HS-5 (cell line): Measurements from ENCODE around the gene TRNP1.
"Not testable (repeated sequence)": the region's sequence is repeated elsewhere in the genome, so short reads cannot be mapped to it uniquely, and the experiment has no call there.

ENCODE experiments used
- DNase-seq: peaks from one replicate; pipeline ENCODE4 v3.0.0-alpha.2; 2012; ENCODE audit warnings: low read depth

Gene TRNP1

DNA sequence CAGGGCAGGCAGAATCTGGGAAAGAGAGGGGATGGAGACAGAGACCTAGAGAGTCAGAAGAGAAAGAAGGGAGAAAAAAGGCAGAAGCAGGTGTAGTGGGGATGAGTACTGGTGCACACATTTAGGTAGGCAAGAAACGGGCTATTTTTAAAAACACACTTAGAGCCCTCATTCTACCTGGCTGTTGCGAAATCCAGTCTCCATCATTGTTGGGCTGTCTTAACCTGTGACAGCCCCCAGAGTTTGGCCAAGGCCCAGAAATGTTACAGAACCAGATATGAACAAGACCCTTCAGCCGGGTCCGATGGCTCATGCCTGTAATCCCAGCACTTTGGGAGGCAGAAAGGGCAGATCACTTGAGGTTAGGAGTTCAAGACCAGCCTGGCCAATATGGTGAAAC lies 20.7 kb upstream of the TRNP1 start:
- DNase-seq, result no peak

- DNase-seq, result no peak
These were observed 16.6 kb upstream of the TRNP1 start for GRCh38 chr1:26976621-26977510.

DNA sequence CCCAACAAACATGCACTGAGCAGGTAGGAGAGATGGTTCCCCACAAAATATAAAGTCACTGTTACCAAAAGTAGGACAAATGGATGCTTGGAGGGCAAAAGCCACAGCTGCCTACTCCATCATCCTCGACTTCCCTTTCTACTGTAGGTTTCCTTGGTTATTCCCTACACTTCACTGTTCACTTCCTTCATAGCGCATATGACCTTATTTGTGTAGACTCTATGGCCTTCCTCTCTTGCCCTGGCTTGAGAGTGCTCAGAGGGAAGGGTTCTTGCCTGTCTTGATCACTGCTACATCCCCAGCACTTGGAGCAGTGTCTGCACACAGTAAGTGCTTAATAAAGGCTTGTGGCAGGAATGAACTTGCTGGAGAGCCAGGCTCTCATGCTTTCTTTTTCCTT lies 14.6 kb upstream of the TRNP1 start:
- no peak for DNase-seq

DNA sequence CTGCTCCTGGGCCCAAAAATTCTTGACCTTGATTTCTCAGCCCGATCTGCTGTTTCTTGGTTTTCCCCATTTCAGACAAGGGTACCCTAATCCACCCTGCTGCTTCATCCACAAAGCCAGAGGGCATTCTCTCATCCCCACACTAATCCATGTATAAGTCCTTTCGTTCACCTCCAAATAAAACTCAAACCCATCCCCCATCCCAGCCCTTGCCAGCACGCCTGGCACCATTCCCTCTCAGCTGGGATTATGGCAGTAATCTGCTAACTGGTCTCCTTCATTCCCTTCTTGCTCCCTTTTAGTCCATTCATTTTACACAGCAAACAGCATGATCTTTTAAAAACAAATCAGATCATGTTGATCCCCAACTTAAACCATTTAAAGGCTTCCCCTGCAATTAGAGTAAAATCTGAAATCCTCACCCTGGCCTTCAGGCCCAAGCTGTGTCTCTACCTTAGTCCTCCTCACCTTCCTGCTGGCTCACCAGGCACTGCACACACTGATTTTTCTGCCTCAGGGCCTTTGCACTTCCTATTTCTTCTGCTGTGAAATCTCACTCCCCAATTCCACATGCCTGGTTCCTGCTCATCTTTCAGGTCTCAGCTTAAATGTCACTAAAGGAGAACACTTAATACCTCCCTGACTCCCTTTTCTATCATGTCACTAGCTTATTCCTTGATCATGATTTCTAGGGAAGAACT lies 12.2 kb upstream of the TRNP1 start:
- no peak for DNase-seq

- DNase-seq, result no peak
These were observed 9.6 kb upstream of the TRNP1 start for GRCh38 chr1:26983863-26984262.

GRCh38 chr1:26984291-26984690 lies 9.2 kb upstream of the TRNP1 start:
- no peak for DNase-seq

DNA sequence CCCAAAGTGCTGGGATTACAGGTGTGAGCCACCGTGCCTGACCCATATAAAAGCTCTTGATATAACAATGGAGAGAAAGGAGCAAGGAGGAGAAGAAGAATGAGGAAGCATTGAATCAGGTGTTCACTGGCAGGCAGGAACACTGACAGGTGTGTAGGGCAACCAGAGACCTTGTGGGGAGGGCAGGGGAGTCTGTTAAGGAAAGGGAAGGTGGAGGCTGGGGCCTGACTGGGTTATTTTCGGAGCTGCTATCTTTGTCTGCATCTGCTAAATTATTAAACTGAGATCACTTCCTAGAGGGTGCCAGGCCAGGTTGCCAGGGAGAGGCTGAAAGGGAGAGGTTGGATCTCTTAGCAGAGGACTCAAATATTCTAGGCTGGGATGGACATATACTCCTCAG lies 6.8 kb upstream of the TRNP1 start:
- DNase-seq, result no peak

GRCh38 chr1:26989403-26990109 lies 3.9 kb upstream of the TRNP1 start:
- not testable (repeated sequence) for DNase-seq

GRCh38 chr1:26991310-26992116 lies 2.0 kb upstream of the TRNP1 start:
- no peak for DNase-seq

- DNase-seq, result no peak
These were observed 711 bp downstream of the TRNP1 start for GRCh38 chr1:26994020-26994786.

DNA sequence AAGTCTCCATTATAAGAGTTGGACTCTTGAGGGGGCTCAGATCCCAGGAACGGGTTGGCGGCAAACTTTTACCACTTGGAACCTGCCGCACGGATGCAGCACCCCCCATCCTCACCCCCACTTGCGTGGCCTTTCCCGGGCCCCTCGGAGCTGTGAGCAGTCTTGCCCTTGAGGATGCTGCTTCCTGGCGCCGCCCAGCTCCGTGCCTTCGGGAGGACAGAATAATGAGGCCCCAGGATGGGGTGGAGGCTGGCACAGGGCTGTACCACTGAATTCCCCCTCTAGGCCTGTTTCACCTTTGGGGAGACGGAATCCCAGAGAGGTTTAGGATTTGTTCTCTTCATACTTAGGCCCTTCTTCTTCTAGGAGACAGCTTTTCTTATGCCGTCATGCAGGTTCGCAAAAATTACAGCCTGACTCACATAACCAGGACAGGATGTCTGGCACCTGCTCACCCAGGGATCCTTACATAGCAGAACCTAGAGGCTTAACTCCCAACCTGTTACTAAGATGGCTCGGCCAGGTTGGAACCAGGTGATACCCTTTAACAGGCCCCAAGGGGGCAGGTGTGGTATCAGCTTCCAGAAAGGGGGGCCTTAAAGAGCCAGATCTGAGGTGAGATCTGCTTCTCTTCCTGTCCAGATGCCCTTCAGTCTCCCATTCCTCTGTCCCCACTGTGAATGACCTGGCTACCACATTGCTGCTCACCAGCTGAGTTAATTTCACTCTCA lies 1.5 kb downstream of the TRNP1 start:
- no peak for DNase-seq

GRCh38 chr1:26996024-26996423 lies 2.5 kb downstream of the TRNP1 start:
- peak; percentile 60 for DNase-seq

DNA sequence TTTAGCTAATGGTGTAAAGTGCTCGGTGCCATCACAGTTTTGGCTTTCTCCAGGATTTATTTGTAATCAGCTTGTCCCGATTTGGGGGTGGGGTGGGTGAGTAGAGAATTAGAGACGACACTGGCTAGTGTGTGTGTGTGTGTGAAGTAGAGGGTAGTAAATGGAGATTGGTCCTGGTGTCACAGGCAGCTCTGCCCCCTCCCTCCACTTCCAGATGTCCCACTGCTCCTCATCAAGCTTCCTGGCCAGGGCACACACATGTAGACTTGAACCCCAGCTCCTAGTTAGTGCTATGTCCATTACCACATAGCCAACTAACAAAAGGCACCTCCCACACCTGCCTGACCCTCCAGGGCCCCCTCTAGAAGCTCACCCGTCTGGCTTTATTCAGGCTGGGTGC lies 3.2 kb downstream of the TRNP1 start:
- no peak for DNase-seq

GRCh38 chr1:26998429-26999300 lies 5.2 kb downstream of the TRNP1 start:
- no peak for DNase-seq

GRCh38 chr1:26999440-26999987 lies 6.0 kb downstream of the TRNP1 start:
- DNase-seq, result peak; percentile 97

- no peak for DNase-seq
These were observed 6.8 kb downstream of the TRNP1 start for GRCh38 chr1:27000090-27000816.

DNA sequence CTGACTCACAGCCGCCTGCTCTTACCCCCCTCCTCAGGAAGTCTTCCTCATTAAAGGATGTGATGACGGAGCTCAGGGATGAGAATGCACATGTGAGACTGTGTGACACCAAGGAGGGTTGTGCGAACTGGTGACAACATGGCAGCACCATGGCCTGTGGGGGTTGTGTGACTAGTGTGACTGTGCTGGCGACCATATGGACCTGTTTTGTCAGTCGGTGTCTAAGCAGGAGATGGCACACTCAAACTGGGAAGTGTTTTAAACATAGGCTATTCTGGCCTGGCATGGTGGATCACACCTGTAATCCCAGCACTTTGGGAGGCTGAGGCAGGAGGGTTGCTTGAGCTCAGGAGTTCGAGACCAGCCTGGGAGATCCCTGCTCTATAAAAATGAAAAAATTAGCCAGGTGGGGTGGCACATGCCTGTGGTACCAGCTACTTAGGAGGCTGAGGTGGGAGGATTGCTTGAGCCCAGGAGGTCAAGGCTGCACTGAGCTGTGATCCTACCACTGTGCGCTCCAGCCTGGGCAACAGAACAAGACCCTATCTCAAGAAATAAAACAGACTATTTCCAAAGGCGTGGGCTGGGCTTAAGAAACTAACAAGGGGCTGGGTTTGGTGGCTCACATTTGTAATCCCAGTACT lies 7.4 kb downstream of the TRNP1 start:
- DNase-seq, result no peak
